Rectal smooth muscle tissue (tissue), 1 donor: ENCODE data around the gene CACUL1.
A peak's percentile ranks its signal among the peaks of the same experiment; 100 is the strongest.

Experiments used
- H3K27ac ChIP-seq: one replicate; pipeline ENCODE4 v1.7.0; 2013; ENCODE audit warnings: low read depth, low read length, inconsistent platforms
- H3K27me3 ChIP-seq: one replicate; pipeline ENCODE4 v1.7.0; 2013; ENCODE audit warnings: low read length; ENCODE audit not compliant: control insufficient read depth, insufficient read depth
- H3K36me3 ChIP-seq: one replicate; pipeline ENCODE4 v1.7.0; 2013; ENCODE audit warnings: low read length; ENCODE audit not compliant: control insufficient read depth, insufficient read depth
- H3K4me1 ChIP-seq: one replicate; pipeline ENCODE4 v1.7.0; 2013; ENCODE audit warnings: low read length; ENCODE audit not compliant: control insufficient read depth, insufficient read depth
- H3K4me3 ChIP-seq: one replicate; pipeline ENCODE4 v1.7.0; 2013; ENCODE audit warnings: low read length
- H3K9ac ChIP-seq: one replicate; pipeline ENCODE4 v1.7.0; 2013; ENCODE audit warnings: low read length

The CACUL1 gene

GRCh38 chr10:118720685-118721538 is 33.9 kb downstream of the CACUL1 start:
- Histone ChIP-seq H3K27me3 (no peaks in the 10 kb centered on the region), H3K36me3 (no peaks in the 10 kb centered on the region), H3K9ac (no peak overlapping the region), H3K4me3 (no peak overlapping the region), H3K4me1 (no peaks in the 10 kb centered on the region), H3K27ac (no peak overlapping the region)

DNA sequence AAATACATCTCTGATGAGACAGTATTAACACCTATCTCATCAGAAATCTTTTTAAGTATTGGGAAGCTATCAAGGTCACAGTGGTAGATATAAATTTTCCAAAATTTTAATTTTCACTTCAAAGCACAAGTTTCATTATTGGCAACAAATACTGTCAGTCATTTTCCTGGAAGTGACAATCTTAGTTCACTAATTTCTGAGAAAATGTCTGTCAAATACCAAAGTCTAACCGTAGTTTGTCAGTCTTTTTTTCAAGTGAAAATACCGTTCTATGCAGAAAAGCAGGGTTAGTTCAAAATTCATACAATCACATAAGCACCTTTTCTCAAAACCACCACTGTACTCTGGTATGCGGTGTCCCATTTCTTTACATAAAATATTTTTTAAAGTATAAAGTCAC is 40.4 kb downstream of the CACUL1 start:
- H3K27me3 ChIP-seq, result no peaks in the 10 kb centered on the region
- H3K4me3 ChIP-seq, result no peak overlapping the region
- H3K9ac ChIP-seq, result no peak overlapping the region
- H3K27ac ChIP-seq, result no peak overlapping the region
- H3K4me1 ChIP-seq, result no peaks in the 10 kb centered on the region
- H3K36me3 ChIP-seq, result peaks cover 2% of the 10 kb centered on the region

GRCh38 chr10:118712930-118713634 is 41.7 kb downstream of the CACUL1 start:
- no peak overlapping the region for H3K27ac ChIP-seq
- no peak overlapping the region for H3K9ac ChIP-seq
- no peaks in the 10 kb centered on the region for H3K27me3 ChIP-seq
- H3K4me1 ChIP-seq, result no peaks in the 10 kb centered on the region
- H3K4me3 ChIP-seq, result no peak overlapping the region
- peaks cover 2% of the 10 kb centered on the region for H3K36me3 ChIP-seq

- Histone ChIP-seq H3K4me3 (no peak overlapping the region), H3K27me3 (no peaks in the 10 kb centered on the region), H3K4me1 (no peaks in the 10 kb centered on the region), H3K36me3 (peaks cover 2% of the 10 kb centered on the region), H3K9ac (no peak overlapping the region), H3K27ac (no peak overlapping the region)
Measured at GRCh38 chr10:118712080-118712479, 42.7 kb downstream of the CACUL1 start.

DNA sequence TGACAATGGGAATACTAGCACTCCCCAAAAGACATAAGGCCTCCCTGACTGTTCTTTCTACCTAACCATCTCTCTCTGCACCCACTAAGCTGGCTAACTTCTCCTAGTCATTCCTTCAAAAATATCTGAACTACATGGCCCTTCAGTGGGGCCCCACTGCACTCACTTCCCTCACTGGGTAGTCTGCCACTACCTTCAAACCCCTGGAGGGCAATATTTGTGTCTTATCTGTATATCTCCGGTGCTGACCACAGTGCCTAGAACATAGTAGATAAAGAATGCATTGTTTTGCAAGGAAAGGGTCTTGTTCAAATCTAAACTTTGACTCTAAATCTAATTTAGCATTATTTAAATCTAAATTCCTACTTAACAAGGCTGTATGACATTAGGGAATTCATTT is 44.3 kb downstream of the CACUL1 start:
- no peak overlapping the region for H3K4me3 ChIP-seq
- H3K27ac ChIP-seq, result no peak overlapping the region
- H3K9ac ChIP-seq, result no peak overlapping the region
- peaks cover 2% of the 10 kb centered on the region for H3K36me3 ChIP-seq
- H3K27me3 ChIP-seq, result no peaks in the 10 kb centered on the region
- H3K4me1 ChIP-seq, result no peaks in the 10 kb centered on the region

- Histone ChIP-seq H3K4me3 (no peak overlapping the region), H3K27me3 (no peaks in the 10 kb centered on the region), H3K27ac (no peak overlapping the region), H3K36me3 (peaks cover 2% of the 10 kb centered on the region), H3K9ac (no peak overlapping the region), H3K4me1 (no peaks in the 10 kb centered on the region)
Measured at GRCh38 chr10:118708571-118708970, 46.2 kb downstream of the CACUL1 start.

- H3K4me1 ChIP-seq, result no peaks in the 10 kb centered on the region
- no peak overlapping the region for H3K9ac ChIP-seq
- H3K4me3 ChIP-seq, result no peak overlapping the region
- no peaks in the 10 kb centered on the region for H3K36me3 ChIP-seq
- H3K27me3 ChIP-seq, result no peaks in the 10 kb centered on the region
- H3K27ac ChIP-seq, result no peak overlapping the region
Measured at GRCh38 chr10:118704711-118705110, 50.1 kb downstream of the CACUL1 start.

GRCh38 chr10:118701529-118702323 is 53.0 kb downstream of the CACUL1 start:
- Histone ChIP-seq H3K27ac (no peak overlapping the region), H3K9ac (no peak overlapping the region), H3K27me3 (no peaks in the 10 kb centered on the region), H3K36me3 (no peaks in the 10 kb centered on the region), H3K4me1 (no peaks in the 10 kb centered on the region), H3K4me3 (no peak overlapping the region)

DNA sequence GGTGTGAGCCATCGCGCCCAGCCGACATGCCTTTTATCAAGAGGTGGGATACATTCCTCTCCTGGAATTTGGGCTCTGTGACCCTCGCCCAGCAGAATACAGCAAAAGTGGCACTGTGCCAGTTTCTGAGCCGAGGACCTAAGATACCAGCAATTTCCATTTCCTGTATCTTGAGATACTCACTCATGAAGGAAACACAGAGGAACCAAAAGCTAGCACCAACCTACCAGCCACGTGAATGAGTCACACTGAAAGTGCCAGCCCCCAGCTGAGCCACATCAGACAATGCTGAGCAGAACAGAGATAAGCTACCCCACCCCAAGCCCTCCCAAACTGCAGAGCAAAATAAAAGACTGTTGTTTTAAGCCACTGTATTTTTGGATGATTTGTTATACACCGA is 56.3 kb downstream of the CACUL1 start:
- H3K4me3 ChIP-seq, result no peak overlapping the region
- H3K4me1 ChIP-seq, result no peaks in the 10 kb centered on the region
- no peaks in the 10 kb centered on the region for H3K27me3 ChIP-seq
- H3K36me3 ChIP-seq, result no peaks in the 10 kb centered on the region
- H3K27ac ChIP-seq, result no peak overlapping the region
- H3K9ac ChIP-seq, result no peak overlapping the region

DNA sequence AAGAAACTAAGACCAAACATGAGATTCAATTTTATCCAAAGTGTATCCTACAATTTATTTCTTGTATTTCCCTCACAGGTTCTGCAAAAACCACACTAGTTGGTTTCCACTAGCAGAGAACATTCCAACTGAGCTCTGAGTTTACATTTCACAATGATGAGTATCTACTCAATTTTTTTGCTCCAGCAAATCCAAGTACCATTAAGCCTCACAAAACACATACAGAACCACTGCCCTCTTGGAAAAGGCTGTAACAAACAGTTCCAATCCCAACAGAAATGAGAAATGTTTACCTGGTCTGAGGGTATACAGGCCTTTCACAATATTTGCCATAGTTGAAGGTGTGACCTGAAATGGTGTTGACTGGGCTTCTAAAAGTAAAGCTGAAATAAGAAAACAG is 59.9 kb downstream of the CACUL1 start:
- Histone ChIP-seq H3K4me1 (no peaks in the 10 kb centered on the region), H3K27me3 (no peaks in the 10 kb centered on the region), H3K27ac (peak overlapping the region; percentile 52), H3K36me3 (no peaks in the 10 kb centered on the region), H3K9ac (no peak overlapping the region), H3K4me3 (no peak overlapping the region)

DNA sequence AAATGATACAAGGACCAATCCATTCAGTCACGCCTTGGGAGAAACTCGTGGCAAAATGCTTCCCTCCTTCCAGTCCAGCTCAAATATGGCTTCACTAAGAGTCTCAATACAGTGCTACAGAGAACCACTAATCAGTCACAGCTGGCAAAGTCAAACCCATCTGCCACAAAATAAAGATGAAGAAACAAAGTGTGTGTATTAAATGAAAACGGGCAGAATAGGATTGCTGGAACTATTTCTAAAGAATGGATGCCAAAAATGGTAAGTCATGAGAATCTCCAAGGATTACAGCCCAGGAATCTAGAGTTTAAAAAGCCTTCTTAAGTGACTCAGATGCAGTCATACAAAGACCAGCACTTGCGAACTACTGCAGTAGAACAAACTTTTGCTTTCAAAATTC is 61.9 kb downstream of the CACUL1 start:
- peaks cover 8% of the 10 kb centered on the region for H3K36me3 ChIP-seq
- H3K27ac ChIP-seq, result no peak overlapping the region
- no peaks in the 10 kb centered on the region for H3K27me3 ChIP-seq
- H3K4me3 ChIP-seq, result no peak overlapping the region
- no peak overlapping the region for H3K9ac ChIP-seq
- no peaks in the 10 kb centered on the region for H3K4me1 ChIP-seq

GRCh38 chr10:118689070-118689858 is 65.5 kb downstream of the CACUL1 start:
- Histone ChIP-seq H3K4me1 (no peaks in the 10 kb centered on the region), H3K4me3 (no peak overlapping the region), H3K27ac (no peak overlapping the region), H3K9ac (no peak overlapping the region), H3K27me3 (no peaks in the 10 kb centered on the region), H3K36me3 (peaks cover 18% of the 10 kb centered on the region)
